Fibroblast of peridontal ligament (primary cell): ENCODE results near the gene PAXIP1.
A peak's percentile ranks its signal among the peaks of the same experiment; 100 is the strongest.

ENCODE experiments used
- DNase-seq: peaks from one replicate; pipeline ENCODE4 v3.0.0-alpha.2; 2010; ENCODE audit errors: extremely low read depth

The PAXIP1 gene

GRCh38 chr7:154913638-154914307 lies 89.2 kb downstream of the PAXIP1 start:
- peak; percentile 68 for DNase-seq

- DNase-seq: no peak
These were observed 89.9 kb downstream of the PAXIP1 start for GRCh38 chr7:154912871-154913637.

- no peak for DNase-seq
These were observed 91.0 kb downstream of the PAXIP1 start for GRCh38 chr7:154911862-154912455.

GRCh38 chr7:154911411-154911810 lies 91.5 kb downstream of the PAXIP1 start:
- no peak for DNase-seq

- DNase-seq: no peak
These were observed 91.9 kb downstream of the PAXIP1 start for GRCh38 chr7:154910977-154911376.

- no peak for DNase-seq
These were observed 92.8 kb downstream of the PAXIP1 start for GRCh38 chr7:154910125-154910524.

GRCh38 chr7:154909241-154910105 lies 93.5 kb downstream of the PAXIP1 start:
- no peak for DNase-seq

- no peak for DNase-seq
These were observed 95.0 kb downstream of the PAXIP1 start for GRCh38 chr7:154907651-154908620.

- DNase-seq: no peak
These were observed 96.1 kb downstream of the PAXIP1 start for GRCh38 chr7:154906736-154907355.

- no peak for DNase-seq
These were observed 96.7 kb downstream of the PAXIP1 start for GRCh38 chr7:154906201-154906600.

GRCh38 chr7:154905615-154906014 lies 97.3 kb downstream of the PAXIP1 start:
- DNase-seq: no peak

- no peak for DNase-seq
These were observed 97.8 kb downstream of the PAXIP1 start for GRCh38 chr7:154905146-154905545.

- DNase-seq: no peak
These were observed 99.7 kb downstream of the PAXIP1 start for GRCh38 chr7:154903083-154903731.

GRCh38 chr7:154902600-154903082 lies 100.3 kb downstream of the PAXIP1 start:
- DNase-seq: no peak

- DNase-seq: no peak
These were observed 103.1 kb downstream of the PAXIP1 start for GRCh38 chr7:154899862-154900261.

- no peak for DNase-seq
These were observed 103.7 kb downstream of the PAXIP1 start for GRCh38 chr7:154898973-154899855.

GRCh38 chr7:154896076-154896475 lies 106.8 kb downstream of the PAXIP1 start:
- DNase-seq: no peak
